HG02759 (cell line): Measurements from ENCODE around the gene GPR183.

ENCODE experiments used
- ATAC-seq: cut with Tn5 transposase; IDR thresholded peaks from one replicate; pipeline ENCODE4 v1.9.1; 2021; ENCODE audit warnings: mild to moderate bottlenecking, moderate library complexity; ENCODE audit not compliant: unreplicated experiment

The GPR183 gene

DNA sequence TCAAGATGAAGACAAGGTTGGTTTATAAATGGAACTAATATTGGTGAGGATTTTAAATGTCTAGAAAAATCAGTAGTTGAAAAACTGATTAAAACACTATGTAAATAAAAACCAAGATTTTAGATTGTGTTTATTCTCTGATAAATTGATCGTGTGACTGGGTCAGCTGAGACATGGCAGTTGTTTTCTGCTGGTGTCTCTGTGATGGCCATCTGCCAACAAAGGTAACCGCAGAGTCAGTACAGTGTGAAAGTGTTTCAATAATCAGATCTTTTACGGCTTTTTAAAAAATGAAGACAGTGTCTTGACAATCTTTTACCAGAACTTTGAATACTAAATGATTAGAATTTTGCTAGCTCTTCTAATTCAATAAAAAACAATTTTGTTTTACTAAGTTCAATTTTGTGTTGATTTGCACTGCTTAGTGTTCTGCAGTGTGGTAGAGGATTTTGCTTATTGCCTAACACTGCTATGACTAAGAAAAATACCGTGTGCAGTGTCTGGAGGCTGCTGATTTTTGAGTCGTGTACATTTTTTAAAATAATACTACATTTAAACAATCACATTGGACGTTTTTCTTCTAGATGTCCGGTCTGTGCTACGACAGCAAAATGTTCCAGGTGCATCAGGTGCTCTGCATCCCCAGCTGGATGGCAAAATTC is 32.7 kb upstream of the GPR183 start:
- no peak for ATAC-seq

DNA sequence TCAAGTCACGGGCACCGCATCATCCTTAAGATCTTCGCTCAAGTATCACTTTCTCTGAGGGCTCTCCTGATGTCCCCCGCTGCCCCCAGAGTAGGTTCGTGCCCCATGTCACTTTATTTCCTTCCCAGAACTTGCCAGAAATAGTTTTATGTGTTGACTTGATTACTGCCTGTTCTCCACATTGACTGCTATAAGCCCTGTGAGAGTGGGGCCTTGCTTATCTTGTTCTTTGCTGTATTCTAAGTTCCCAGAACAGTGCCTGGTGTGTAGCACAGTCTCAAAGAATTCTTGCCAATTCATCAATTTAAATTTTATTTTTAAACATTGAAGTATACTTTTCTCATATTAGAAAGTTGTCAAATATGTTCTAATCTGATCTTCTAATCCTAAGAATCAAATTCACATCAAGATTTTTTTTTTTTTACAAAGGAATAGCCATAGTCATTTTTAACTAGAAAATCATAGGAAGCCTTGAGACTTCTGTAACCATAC is 32.1 kb upstream of the GPR183 start:
- no peak for ATAC-seq

DNA sequence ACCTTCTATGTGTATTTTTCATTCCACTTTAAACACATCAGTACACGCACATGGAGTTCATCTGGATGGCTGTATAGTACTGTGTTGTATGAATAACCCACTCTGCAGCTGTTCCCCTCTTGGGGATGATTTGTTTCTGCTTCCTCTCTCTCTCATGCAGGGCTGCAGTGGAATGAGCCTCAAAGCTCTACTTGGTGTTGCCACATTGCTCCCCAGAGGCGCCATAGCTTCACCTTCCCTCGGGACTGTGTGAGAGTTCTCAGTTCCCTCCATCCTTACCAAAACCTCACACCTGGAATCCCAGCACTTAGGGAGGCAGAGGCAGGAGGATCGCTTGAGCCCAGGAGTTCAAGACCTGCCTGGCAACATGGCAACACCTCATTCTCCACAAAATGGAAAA is 28.4 kb upstream of the GPR183 start:
- peak; percentile 65 for ATAC-seq

DNA sequence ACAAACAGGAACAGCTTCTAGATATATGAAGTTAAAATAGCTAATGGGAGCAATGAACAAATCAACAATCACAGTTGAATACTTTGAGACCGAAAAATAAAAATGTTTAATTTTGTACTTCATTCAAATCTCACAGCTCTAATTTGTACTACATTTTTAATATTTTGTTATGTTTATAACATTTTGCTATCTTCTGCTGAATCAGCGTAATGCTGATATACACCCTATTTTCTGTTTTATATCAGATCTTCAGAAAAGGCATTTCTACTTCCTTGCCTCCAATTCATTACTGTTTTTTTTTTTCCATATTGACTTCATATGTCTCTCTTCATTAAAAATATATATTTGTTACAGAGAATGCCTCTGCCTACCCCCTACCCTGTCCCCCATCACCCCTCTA is 27.9 kb upstream of the GPR183 start:
- ATAC-seq = no peak

DNA sequence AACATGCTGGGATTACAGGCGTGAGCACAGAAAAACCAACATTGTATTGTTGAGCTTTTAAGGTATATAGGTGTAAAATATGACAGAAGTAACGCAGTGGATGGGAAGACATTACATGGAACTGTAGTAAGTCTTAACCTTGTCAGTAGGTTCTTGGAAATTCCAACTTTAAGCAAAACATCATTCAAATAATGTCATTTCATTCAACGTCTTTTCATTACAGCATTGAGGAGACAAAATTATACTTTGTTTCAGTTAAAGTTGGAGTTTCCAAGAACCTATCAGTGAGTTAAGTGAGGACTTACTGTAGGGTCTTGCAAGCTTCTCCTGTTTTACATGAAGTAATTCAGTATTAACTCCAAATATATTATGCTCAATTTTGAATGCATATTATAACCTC is 27.0 kb upstream of the GPR183 start:
- ATAC-seq = no peak

DNA sequence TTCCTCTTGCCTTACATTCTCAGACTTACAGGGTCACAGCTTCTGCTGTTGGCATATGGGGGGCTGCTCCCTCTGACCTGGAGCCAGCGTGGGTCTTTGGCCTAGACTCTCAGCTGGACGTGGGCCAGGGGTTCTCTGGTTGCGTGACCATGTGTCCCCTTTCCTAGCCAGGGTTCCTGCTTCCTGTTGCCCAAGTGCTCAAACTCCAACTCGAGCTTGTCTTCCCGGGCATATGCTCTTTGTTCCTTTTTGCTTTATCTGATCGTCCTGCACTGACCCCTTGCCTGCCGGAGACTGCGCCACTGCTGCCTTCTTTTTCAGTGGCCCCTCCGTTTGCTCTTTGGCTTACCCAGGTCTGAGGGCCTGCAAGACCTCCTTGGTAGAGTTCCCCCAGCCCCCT is 25.3 kb upstream of the GPR183 start:
- no peak for ATAC-seq

DNA sequence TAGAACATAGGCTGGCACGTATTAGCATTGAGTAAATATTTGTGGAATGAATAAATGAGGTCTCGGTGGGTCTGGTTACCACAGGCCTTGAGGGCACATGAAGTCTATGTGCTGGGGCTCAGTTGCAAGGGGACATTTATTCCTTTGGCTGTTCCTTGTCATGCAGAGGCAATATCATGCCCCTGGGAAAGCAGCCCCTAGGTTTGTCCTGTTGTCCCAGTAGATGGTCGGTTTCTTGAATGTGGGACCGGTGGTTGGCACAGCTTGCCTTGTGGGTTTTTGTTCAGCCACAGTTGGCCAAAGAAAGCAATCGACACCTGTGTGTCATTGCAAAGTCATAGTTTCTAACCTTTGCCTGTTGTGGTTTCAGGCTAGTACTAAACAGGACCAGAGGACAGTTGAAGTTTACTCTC is 24.7 kb upstream of the GPR183 start:
- ATAC-seq = peak; percentile 88

DNA sequence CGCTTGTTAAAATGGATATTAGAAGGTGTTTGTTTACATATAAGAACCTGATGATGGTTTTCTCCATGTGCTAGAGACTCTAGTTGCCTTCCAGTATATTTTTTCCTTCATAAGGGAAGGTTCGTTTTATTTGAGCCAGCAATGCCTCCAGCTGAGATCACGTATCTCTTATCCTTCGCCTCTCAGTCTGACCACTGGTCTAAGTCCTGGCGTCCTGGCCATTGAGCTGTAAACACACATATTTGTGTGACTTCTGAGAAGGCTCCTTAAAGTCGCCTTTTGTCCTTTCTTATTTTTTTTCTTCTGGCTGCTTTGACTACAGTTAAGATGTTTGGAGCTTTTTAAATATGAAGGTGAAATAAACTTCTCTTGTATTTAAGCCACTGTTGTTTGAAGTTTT is 23.7 kb upstream of the GPR183 start:
- no peak for ATAC-seq

DNA sequence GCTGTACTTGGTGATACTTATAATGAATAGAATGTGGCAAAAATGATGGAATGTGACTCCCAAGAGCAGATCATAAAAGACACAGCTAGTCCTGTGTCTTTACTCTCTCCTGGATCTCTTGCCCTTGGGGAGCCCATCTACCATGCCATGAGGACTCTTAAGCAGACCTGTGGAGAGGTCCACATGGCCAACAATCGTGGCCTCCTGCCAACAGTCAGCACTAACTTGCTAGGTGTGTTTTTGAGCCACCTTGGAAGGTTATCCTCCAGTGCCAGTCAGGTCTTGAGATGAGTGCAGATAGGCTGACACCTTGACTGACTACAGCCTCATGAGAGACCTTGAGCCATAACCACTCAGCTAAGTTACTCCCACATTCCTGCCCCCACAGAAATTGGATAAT is 22.3 kb upstream of the GPR183 start:
- no peak for ATAC-seq

DNA sequence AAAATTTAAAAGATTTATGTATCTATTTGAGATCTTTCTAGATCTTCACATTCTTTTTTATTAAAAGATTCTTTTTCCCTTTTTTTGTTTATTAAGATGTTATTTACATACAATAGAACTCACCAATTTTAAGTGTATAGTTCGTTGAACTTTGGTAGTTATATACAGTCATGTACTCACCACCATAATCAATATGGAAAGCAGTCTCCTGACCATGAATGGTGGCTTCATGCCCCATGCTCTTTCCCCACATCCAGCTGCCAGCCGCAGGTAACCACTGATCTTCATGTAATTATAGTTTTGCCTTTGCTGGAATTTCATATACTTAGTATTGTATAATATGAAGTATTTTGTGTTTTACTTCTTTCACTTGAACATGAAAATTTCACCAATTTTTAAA is 20.6 kb upstream of the GPR183 start:
- ATAC-seq = no peak

DNA sequence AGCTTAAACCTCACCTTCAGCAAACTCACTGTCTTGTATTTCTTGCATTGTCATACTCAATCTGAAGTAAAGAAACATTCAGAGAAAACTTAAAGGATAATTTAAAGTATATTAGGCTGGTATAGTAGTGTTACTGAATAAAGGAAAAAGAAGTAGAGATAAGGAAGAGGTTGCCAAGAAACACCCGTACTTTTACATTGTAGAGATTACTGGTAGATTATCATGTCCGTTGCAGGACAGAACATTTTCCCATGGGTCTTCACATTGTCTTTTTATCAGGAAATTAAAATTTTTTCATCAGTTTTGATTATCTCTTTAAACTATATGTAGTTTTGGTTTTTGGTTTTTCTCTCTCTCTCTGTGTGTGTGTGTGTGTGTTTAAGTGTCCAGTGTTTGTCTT is 19.9 kb upstream of the GPR183 start:
- ATAC-seq = no peak

DNA sequence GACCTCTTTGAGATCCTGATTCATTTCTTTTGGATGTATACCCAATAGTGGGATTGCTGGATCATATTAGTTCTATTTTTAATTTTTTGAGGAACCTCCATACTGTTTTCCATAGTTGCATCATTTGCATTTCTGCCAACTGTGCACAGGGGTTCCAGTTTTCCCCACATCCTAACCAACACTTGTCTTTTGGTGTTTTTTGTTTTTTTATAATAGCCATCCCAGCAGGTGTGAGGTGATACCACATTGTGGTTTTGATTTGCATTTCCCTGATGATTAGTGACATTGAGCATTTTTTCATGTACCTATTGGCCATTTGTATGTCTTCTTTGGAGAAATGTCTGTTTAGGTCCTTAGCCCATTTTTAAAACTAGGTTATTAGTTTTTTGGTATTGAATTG is 18.8 kb upstream of the GPR183 start:
- no peak for ATAC-seq

DNA sequence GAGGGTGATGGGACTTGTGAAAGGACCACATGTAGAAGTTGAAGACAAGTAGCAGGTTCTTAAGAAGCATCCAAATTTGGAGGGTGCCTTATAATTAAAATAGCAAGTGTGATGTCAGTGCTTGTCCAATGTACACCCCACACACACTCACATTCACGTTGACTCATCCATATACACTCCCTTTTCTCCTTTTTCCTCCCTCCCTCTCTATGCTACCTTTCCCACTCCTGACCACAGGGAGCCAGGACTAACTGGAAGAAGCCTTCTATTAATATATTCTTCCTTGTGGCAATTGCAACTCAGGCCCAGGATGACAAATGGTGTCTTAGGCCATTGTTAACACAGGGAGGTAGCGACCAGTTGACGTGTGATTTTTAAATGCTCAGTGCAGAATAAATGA is 16.3 kb upstream of the GPR183 start:
- ATAC-seq = no peak

DNA sequence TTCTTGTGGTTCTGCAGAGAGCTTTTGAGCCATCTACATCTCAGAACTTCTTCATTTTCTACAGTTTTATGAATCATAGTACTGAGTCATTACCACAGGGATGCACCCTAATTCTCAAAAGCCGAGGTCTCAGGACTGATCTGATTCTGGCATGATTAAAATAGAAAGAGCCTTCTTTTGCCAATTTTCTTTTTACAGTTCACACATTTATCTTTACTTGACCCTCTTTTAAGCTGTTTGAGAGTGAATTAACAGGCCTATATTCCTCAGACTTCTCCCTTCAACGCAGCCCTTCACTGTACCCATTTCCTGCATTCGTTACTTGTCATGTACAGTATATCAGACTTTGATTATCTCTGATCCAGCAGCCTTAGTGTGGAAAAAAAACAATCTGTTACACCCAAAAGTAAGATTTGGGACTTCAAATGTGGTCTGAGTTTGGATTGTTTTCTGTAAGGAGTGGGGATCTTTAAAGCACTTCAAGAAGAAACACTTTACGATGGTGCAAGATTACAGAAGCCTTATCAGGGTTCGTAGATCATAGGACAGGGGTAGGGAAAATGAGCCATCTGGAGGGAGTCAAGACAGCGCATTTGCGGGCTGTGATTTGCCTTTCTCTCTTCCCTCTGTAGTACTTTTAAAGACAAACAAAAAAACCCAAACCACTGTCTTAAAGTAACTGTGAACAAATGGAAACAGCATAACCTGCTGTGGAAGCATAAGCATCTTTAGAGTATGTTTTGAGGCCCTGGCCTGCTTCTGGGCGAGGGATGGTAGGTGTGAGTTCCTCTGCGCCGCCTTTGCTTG is 15.3 kb upstream of the GPR183 start:
- peak; percentile 90 for ATAC-seq

DNA sequence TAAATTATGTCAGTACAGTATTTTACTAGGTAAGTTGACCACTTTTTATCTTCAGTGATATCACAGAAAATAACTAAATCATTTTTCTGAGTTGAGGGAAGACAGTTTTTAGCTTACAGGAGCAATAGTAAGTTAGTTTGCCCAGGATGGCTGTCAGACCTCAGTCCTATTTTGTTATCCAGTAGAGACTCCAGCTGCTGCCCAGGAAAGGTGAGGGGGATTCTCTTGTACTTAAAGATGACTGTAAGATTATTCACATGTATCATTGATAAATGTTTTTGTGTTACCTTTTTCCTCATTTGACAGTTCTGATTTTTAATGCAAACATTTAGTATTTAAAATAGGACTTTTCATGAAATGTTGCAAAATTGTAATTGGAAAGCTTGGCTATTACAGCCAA is 14.5 kb upstream of the GPR183 start:
- no peak for ATAC-seq

DNA sequence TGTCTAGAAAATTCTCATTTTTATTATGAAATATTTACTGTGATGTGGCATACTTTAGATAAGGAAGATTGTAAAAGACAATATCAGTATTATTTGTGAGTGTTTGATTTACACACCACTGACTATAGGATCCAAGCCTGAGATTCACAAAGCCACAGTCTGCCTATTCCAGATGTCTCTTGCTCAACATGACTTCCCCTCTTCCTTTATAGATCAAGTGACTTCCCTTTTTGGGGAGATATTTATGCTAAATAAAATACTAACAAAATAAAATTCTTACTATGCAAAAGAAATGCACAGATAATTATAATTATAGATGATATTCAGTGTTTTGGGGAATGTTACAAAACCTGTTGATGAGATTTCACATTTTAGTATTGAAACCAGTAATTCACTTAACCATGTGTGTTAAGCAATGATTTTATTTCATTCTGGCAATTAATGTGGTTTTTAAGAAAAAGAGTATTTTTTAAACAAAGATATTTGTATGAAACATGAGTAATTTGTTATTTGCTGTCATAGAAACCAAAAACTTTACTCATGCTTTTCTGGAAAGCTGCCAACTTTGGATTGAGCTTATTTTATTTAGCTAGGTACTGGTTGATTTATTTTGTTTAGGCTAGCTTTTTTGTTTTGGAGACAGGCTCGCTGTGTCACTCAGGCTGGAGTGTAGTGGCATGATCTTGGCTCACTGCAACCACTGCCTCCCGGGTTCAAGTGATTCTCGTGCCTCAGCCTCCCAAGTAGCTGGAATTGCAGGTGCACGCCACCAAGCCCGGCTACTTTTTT is 13.7 kb upstream of the GPR183 start:
- no peak for ATAC-seq

DNA sequence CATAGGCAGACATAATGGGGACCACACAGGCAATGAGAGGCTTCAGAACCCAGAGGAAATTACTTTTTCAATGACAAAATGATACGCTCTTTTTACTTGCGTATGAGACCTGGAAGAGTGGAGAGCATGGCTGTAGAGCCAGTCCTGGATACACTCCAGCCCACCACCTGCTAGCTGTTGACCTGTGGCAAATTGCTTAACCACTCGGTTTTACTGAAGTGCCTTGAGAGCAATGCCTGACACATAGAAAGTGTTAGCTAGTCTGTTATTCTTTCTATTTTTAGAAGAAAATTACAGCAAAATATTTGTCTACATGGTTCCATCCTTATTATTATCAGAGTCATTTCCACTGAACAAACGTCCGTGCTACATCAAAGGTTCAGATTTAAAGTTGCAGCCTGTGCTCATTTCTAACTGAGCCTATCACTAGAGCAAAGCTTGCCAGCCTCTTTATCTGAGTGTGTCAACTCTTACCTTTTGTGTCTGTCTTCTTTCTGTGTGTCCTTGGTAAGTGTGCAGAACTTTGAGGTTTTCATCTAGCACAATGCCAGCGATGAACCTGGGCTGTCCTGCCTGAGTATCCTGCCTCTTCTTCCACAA is 9.6 kb upstream of the GPR183 start:
- no peak for ATAC-seq

DNA sequence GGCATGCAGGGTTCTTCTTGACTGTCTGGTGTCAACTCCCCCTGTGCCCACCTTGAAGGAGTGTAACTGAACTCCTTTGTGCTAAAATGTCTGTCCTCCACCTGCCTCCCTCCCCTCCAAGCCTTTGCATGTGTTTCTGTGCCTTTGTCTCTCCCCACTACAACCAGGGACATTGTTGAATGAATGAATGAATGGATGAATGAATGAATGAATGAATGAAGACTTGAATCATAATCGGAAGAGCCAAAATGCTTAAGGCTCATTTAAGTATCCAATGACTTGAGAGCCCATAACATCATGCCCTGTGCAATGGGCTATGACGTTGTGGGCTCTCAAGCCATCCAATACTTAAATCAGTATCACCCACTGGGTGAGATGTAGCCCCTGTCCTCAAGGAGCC is 9.0 kb upstream of the GPR183 start:
- ATAC-seq = no peak

DNA sequence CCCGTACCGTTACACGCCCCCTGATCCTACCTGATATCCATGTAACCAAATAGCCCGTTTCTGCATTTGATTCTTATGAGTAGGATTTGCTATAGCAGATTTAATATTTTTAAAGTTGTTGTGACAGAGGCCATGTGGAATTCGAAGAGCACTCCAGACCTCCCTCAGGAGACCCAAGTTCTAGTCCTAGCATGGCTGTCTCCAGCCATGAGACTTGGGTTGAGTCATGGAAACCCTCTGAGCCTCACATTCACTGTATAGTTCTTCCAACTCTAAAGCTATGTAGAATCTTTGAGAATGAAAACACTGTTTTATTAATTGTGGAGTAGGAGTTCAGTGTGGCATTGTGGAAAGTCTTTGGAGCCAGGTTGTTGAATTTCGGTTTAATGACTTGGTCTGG is 8.0 kb upstream of the GPR183 start:
- ATAC-seq = no peak

DNA sequence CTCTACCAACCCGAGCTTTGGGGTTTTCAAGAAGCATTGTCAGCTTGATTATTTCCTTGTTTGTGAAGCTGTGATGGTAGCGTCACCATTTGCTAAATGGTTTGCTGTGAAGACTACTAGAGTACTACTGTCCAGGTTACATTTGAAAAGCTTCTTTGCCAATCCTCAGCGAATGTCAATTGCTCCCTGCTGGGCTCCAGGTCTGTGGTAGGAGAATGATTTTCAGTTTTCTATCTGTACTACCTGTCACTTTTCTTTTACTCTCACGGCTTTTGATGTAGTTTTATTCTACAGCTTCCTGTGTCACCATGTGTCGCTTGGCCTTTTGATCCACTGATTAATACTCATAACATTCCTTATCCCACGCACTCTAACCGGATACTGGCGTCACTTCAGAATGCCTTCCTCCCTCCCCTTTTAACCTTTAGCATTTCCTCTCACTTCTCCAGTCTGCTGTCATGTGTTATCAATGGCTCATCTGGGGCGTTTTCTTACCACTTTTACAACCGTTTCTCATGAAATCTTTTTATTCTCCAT is 7.5 kb upstream of the GPR183 start:
- ATAC-seq = no peak

DNA sequence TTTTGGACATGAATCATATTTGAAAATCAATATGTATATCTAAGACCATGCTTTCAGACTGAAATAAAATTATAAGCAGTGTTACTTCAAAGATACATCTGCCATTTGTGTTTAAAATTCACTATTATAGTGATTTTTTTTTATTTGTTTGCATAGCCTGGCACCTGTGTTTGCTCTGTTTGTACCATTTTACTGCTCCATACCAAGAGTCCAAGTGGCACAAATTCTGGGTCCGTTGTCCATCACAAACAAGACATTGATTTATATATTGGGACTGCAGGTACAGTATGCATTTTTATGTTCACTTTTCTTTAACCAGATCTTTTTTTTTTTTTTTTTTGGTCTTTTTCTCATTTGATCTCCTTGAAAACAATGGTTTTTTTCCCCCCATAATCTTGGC is 6.7 kb upstream of the GPR183 start:
- ATAC-seq = no peak
